H9 (cell line): ENCODE measurements around the gene ADGRB3. TPM values are rescaled to one million over a fixed set of nuclear protein-coding genes. Genes with fewer than 3 reads are reported as not detected.

Source experiments
- DNase-seq: peaks from one replicate; pipeline ENCODE4 v3.0.0-alpha.2; 2017
- H2AFZ ChIP-seq: one replicate; pipeline ENCODE4 v1.6.1; 2013; ENCODE audit warnings: mild to moderate bottlenecking, low read length, control low read depth, moderate library complexity
- H2AK5ac ChIP-seq: 2 replicates; pipeline ENCODE4 v1.6.1; 2013; ENCODE audit warnings: low read length, control low read depth, mixed read lengths; ENCODE audit not compliant: insufficient read length
- H2BK120ac ChIP-seq: one replicate; pipeline ENCODE4 v1.6.1; 2013; ENCODE audit warnings: low read depth, mild to moderate bottlenecking, low read length, control low read depth, inconsistent platforms; ENCODE audit not compliant: poor library complexity, severe bottlenecking
- H2BK12ac ChIP-seq: 2 replicates; pipeline ENCODE4 v1.6.1; 2013; ENCODE audit warnings: low read length, control low read depth, mixed read lengths, low read depth; ENCODE audit not compliant: insufficient read length
- H2BK15ac ChIP-seq: 2 replicates; pipeline ENCODE4 v1.6.1; 2013; ENCODE audit warnings: low read depth, low read length, control low read depth
- H2BK20ac ChIP-seq: one replicate; pipeline ENCODE4 v1.6.1; 2013; ENCODE audit warnings: low read depth, mild to moderate bottlenecking, low read length, control low read depth, inconsistent platforms; ENCODE audit not compliant: poor library complexity, severe bottlenecking
- H2BK5ac ChIP-seq: 2 replicates; pipeline ENCODE4 v1.6.1; 2013; ENCODE audit warnings: low read length, control low read depth, mixed read lengths; ENCODE audit not compliant: insufficient read length
- H3K14ac ChIP-seq: 2 replicates; pipeline ENCODE4 v1.6.1; 2013; ENCODE audit warnings: low read length, control low read depth; ENCODE audit not compliant: insufficient read depth
- H3K18ac ChIP-seq: 2 replicates; pipeline ENCODE4 v1.6.1; 2013; ENCODE audit warnings: low read depth, mild to moderate bottlenecking, mixed read lengths, low read length, control low read depth; ENCODE audit not compliant: insufficient read length
- H3K23ac ChIP-seq: 2 replicates; pipeline ENCODE4 v1.6.1; 2013; ENCODE audit warnings: low read length, control low read depth, mixed read lengths, low read depth; ENCODE audit not compliant: insufficient read length
- H3K23me2 ChIP-seq: 2 replicates; pipeline ENCODE4 v1.6.1; 2013; ENCODE audit warnings: low read depth, mild to moderate bottlenecking, mixed read lengths, low read length, control low read depth; ENCODE audit not compliant: insufficient read length, poor library complexity, severe bottlenecking
- H3K27ac ChIP-seq: 2 replicates; pipeline ENCODE4 v1.5.1; 2013; ENCODE audit warnings: low read length, control low read depth, mixed read lengths, low read depth; ENCODE audit not compliant: insufficient read length
- H3K27me3 ChIP-seq: 2 replicates; pipeline ENCODE4 v1.6.1; 2013; ENCODE audit warnings: low read length, control low read depth, inconsistent platforms; ENCODE audit not compliant: insufficient read depth
- H3K4ac ChIP-seq: 2 replicates; pipeline ENCODE4 v1.6.1; 2013; ENCODE audit warnings: low read depth, mild to moderate bottlenecking, control low read depth, inconsistent platforms, low read length, moderate library complexity
- H3K4me1 ChIP-seq: 2 replicates; pipeline ENCODE4 v1.6.1; 2013; ENCODE audit warnings: low read length, control low read depth, inconsistent platforms; ENCODE audit not compliant: insufficient read depth
- H3K4me2 ChIP-seq: 2 replicates; pipeline ENCODE4 v1.6.1; 2013; ENCODE audit warnings: low read length, control low read depth, mixed read lengths; ENCODE audit not compliant: insufficient read length, insufficient read depth
- H3K56ac ChIP-seq: 2 replicates; pipeline ENCODE4 v1.6.1; 2013; ENCODE audit warnings: low read depth, mild to moderate bottlenecking, mixed read lengths, low read length, control low read depth; ENCODE audit not compliant: insufficient read length
- H3K79me1 ChIP-seq: 2 replicates; pipeline ENCODE4 v1.6.1; 2013; ENCODE audit warnings: low read depth, mild to moderate bottlenecking, moderate library complexity, low read length, control low read depth, inconsistent platforms; ENCODE audit not compliant: insufficient read depth, poor library complexity, severe bottlenecking
- H3K79me2 ChIP-seq: 2 replicates; pipeline ENCODE4 v1.6.1; 2013; ENCODE audit warnings: low read length, control low read depth, inconsistent platforms; ENCODE audit not compliant: insufficient read depth
- H3K9ac ChIP-seq: 2 replicates; pipeline ENCODE4 v1.6.1; 2013; ENCODE audit warnings: low read length, control low read depth, mixed read lengths; ENCODE audit not compliant: insufficient read length; ENCODE audit errors: extremely low read depth
- H3K9me3 ChIP-seq: one replicate; pipeline ENCODE4 v1.6.1; 2013; ENCODE audit warnings: low read depth, low read length, inconsistent platforms; ENCODE audit not compliant: control insufficient read depth
- H3T11ph ChIP-seq: one replicate; pipeline ENCODE4 v1.6.1; 2013; ENCODE audit warnings: mild to moderate bottlenecking, low read length, control low read depth, inconsistent platforms
- H4K20me1 ChIP-seq: one replicate; pipeline ENCODE4 v1.6.1; 2013; ENCODE audit not compliant: control insufficient read depth, insufficient read length, insufficient read depth
- H4K5ac ChIP-seq: 2 replicates; pipeline ENCODE4 v1.6.1; 2013; ENCODE audit warnings: low read depth, mild to moderate bottlenecking, mixed read lengths, low read length, control low read depth; ENCODE audit not compliant: insufficient read length
- H4K8ac ChIP-seq: replicated peaks from 2 replicates; pipeline ENCODE4 v1.6.1; 2013; ENCODE audit warnings: low read length, control low read depth, mixed read lengths, low read depth; ENCODE audit not compliant: insufficient read length
- H4K91ac ChIP-seq: 2 replicates; pipeline ENCODE4 v1.6.1; 2013; ENCODE audit warnings: low read depth, mild to moderate bottlenecking, moderate library complexity, mixed read lengths, low read length, control low read depth; ENCODE audit not compliant: insufficient read length
- H3K27ac Mint-ChIP-seq, 3 experiments: 2 replicates in 2 of 3; 3 replicates in 1 of 3; pipeline ENCODE4 v1.8.0; 2020 to 2021; ENCODE audit warnings: mixed read lengths in 3 of 3, mild to moderate bottlenecking in 1 of 3, moderate library complexity in 1 of 3
- H3K27me3 Mint-ChIP-seq: 2 replicates; pipeline ENCODE4 v1.8.0; 2021; ENCODE audit warnings: low read depth, mild to moderate bottlenecking, moderate library complexity, mixed read lengths
- H3K36me3 Mint-ChIP-seq, 3 experiments: 2 replicates in 2 of 3; 3 replicates in 1 of 3; pipeline ENCODE4 v1.8.0; 2020 to 2021; ENCODE audit warnings: low read depth in 3 of 3, mixed read lengths in 3 of 3; ENCODE audit not compliant: insufficient read depth in 1 of 3
- H3K4me1 Mint-ChIP-seq, 2 experiments: 2 replicates each; pipeline ENCODE4 v1.8.0; 2020; ENCODE audit warnings: mixed read lengths in 2 of 2
- H3K4me3 Mint-ChIP-seq, 2 experiments: 2 replicates in 1 of 2; 3 replicates in 1 of 2; pipeline ENCODE4 v1.8.0; 2020 to 2021; ENCODE audit warnings: mild to moderate bottlenecking in 2 of 2, mixed read lengths in 2 of 2, moderate library complexity in 1 of 2
- H3K9me3 Mint-ChIP-seq, 2 experiments: 2 replicates in 1 of 2; 3 replicates in 1 of 2; pipeline ENCODE4 v1.8.0; 2020; ENCODE audit warnings: mild to moderate bottlenecking in 2 of 2, mixed read lengths in 2 of 2, moderate library complexity in 1 of 2
- CTCF ChIP-seq: fragments of 200-600 bp; sonication (generic); conservative IDR thresholded peaks from 3 replicates; pipeline ENCODE4 v1.8.0; 2021; ENCODE audit warnings: antibody characterized with exemption, mild to moderate bottlenecking
- WGBS: extraction: QIAGEN DNeasy Blood & Tissue Kit; methylation state at CpG from one replicate; pipeline ENCODE4 v1.1.7; 2013; ENCODE audit warnings: missing lambda C conversion rate, low lambda C conversion rate, mixed read lengths; ENCODE audit not compliant: insufficient read length; ENCODE audit errors: extremely low coverage; 5-methylcytosine and 5-hydroxymethylcytosine counted together
- total RNA-seq: library from RNA; stranded (reverse); gene quantifications from 2 replicates; pipeline ENCODE4 v1.2.1, GENCODE V29; 2021

Gene ADGRB3
- total RNA-seq, 1 experiment from 2014 or later: 0.37 TPM

- no peak for TF ChIP-seq CTCF
- no peaks in the 10 kb centered on the region for H3K79me1 ChIP-seq
- H4K8ac ChIP-seq: no peak overlapping the region
- DNase-seq: no peak
- peak overlapping the region; percentile 14 for H3K9ac ChIP-seq
- H2BK12ac ChIP-seq: no peak overlapping the region
- H3K23me2 ChIP-seq: peaks cover 20% of the 10 kb centered on the region
- no peak overlapping the region for H2BK5ac ChIP-seq
- no peak overlapping the region for H4K91ac ChIP-seq
- peak overlapping the region; percentile 68 to 83 for H3K4me3 Mint-ChIP-seq
- no peak overlapping the region for H3K4ac ChIP-seq
- peaks cover 6% of the 10 kb centered on the region; the same call in 1 of the 2 replicates for H3K4me1 ChIP-seq
- peaks cover 4% of the 10 kb centered on the region; the same call in 1 of the 2 replicates for H3K27me3 ChIP-seq
- no peak overlapping the region for H2AFZ ChIP-seq
- H3K4me2 ChIP-seq: peak overlapping the region; percentile 100
- no CpG with 5 or more reads among the region's 3 CpGs for WGBS
- no peak overlapping the region for H3K27ac ChIP-seq
- no peak overlapping the region; a peak in 1 of 7 replicates for H3K27ac Mint-ChIP-seq
- no peak overlapping the region for H3K14ac ChIP-seq
- H2BK20ac ChIP-seq: no peak overlapping the region
- H4K20me1 ChIP-seq: no peaks in the 10 kb centered on the region
- no peak overlapping the region for H2BK120ac ChIP-seq
- no peaks in the 10 kb centered on the region for H3K36me3 Mint-ChIP-seq
- H3K9me3 ChIP-seq: no peaks in the 10 kb centered on the region
- H3T11ph ChIP-seq: no peak overlapping the region
- H3K79me2 ChIP-seq: no peaks in the 10 kb centered on the region
- peaks cover 24 to 27% of the 10 kb centered on the region in 2 experiments for H3K4me1 Mint-ChIP-seq
- H2AK5ac ChIP-seq: no peak overlapping the region
- H3K27me3 Mint-ChIP-seq: peaks cover 58% of the 10 kb centered on the region
- no peak overlapping the region for H2BK15ac ChIP-seq
- no peaks in the 10 kb centered on the region; a peak in 2 of 5 replicates for H3K9me3 Mint-ChIP-seq
- H3K18ac ChIP-seq: no peak overlapping the region
- no peak overlapping the region for H4K5ac ChIP-seq
- H3K56ac ChIP-seq: no peak overlapping the region
- H3K23ac ChIP-seq: no peak overlapping the region
These were observed 5.4 kb downstream of the ADGRB3 start for GRCh38 chr6:68640491-68640835.
